Measurements from ENCODE around the gene TRIM51. TPM values are rescaled to one million over a fixed set of nuclear protein-coding genes. Genes with fewer than 3 reads are reported as not detected.

Gene TRIM51
- polyA plus RNA-seq, 2 of the 4 experiments (the other 2 are of a cell fraction), result not detected

Small RNA genes lying within 50 kb of the gene (small RNA-seq; reads per million reads assigned to genes)
- 0 reads per million in 6 experiments for gene AC036111.3

Other genes starting within 250 kb of the TRIM51 start
- gene OR4P4, start 248.2 kb upstream of the TRIM51 start, polyA plus RNA-seq (2011; rRNA removed), result not detected in 2 replicates
- not detected in 3 replicates for gene OR4P4, start 248.2 kb upstream of the TRIM51 start, polyA plus RNA-seq (2017; fragmentation: RNase III; extraction: RNeasy Plus Mini Kit Qiagen cat#74134 plus additional on column Dnase treatment)
- not detected in 2 replicates for gene OR4S2, start 235.0 kb upstream of the TRIM51 start, polyA plus RNA-seq (2011; rRNA removed)
- gene OR4S2, start 235.0 kb upstream of the TRIM51 start, polyA plus RNA-seq (2017; fragmentation: RNase III; extraction: RNeasy Plus Mini Kit Qiagen cat#74134 plus additional on column Dnase treatment), result not detected in 3 replicates
- not detected in 2 replicates for gene OR4C6, start 221.1 kb upstream of the TRIM51 start, polyA plus RNA-seq (2011; rRNA removed)
- not detected in 3 replicates for gene OR4C6, start 221.1 kb upstream of the TRIM51 start, polyA plus RNA-seq (2017; fragmentation: RNase III; extraction: RNeasy Plus Mini Kit Qiagen cat#74134 plus additional on column Dnase treatment)
- gene OR5D13, start 109.9 kb upstream of the TRIM51 start, polyA plus RNA-seq (2011; rRNA removed), result not detected in 2 replicates
- gene OR5D13, start 109.9 kb upstream of the TRIM51 start, polyA plus RNA-seq (2017; fragmentation: RNase III; extraction: RNeasy Plus Mini Kit Qiagen cat#74134 plus additional on column Dnase treatment), result not detected in 3 replicates
- gene OR5D14, start 87.7 kb upstream of the TRIM51 start, polyA plus RNA-seq (2011; rRNA removed), result not detected in 2 replicates
- gene OR5D14, start 87.7 kb upstream of the TRIM51 start, polyA plus RNA-seq (2017; fragmentation: RNase III; extraction: RNeasy Plus Mini Kit Qiagen cat#74134 plus additional on column Dnase treatment), result not detected in 3 replicates
- gene OR5L1, start 71.9 kb upstream of the TRIM51 start, polyA plus RNA-seq (2011; rRNA removed), result not detected in 2 replicates
- not detected in 3 replicates for gene OR5L1, start 71.9 kb upstream of the TRIM51 start, polyA plus RNA-seq (2017; fragmentation: RNase III; extraction: RNeasy Plus Mini Kit Qiagen cat#74134 plus additional on column Dnase treatment)
- gene OR5D18, start 63.7 kb upstream of the TRIM51 start, polyA plus RNA-seq (2011; rRNA removed), result not detected in 2 replicates
- gene OR5D18, start 63.7 kb upstream of the TRIM51 start, polyA plus RNA-seq (2017; fragmentation: RNase III; extraction: RNeasy Plus Mini Kit Qiagen cat#74134 plus additional on column Dnase treatment), result not detected in 3 replicates
- not detected in 2 replicates for gene OR5L2, start 56.1 kb upstream of the TRIM51 start, polyA plus RNA-seq (2011; rRNA removed)
- gene OR5L2, start 56.1 kb upstream of the TRIM51 start, polyA plus RNA-seq (2017; fragmentation: RNase III; extraction: RNeasy Plus Mini Kit Qiagen cat#74134 plus additional on column Dnase treatment), result not detected in 3 replicates
- gene OR5D16, start 44.5 kb upstream of the TRIM51 start, polyA plus RNA-seq (2011; rRNA removed), result not detected in 2 replicates
- gene OR5D16, start 44.5 kb upstream of the TRIM51 start, polyA plus RNA-seq (2017; fragmentation: RNase III; extraction: RNeasy Plus Mini Kit Qiagen cat#74134 plus additional on column Dnase treatment), result not detected in 3 replicates
- gene OR5W2, start 31.3 kb downstream of the TRIM51 start, polyA plus RNA-seq (2011; rRNA removed), result not detected in 2 replicates
- gene OR5W2, start 31.3 kb downstream of the TRIM51 start, polyA plus RNA-seq (2017; fragmentation: RNase III; extraction: RNeasy Plus Mini Kit Qiagen cat#74134 plus additional on column Dnase treatment), result not detected in 3 replicates
- not detected in 2 replicates for gene OR5I1, start 53.1 kb downstream of the TRIM51 start, polyA plus RNA-seq (2011; rRNA removed)
- gene OR5I1, start 53.1 kb downstream of the TRIM51 start, polyA plus RNA-seq (2017; fragmentation: RNase III; extraction: RNeasy Plus Mini Kit Qiagen cat#74134 plus additional on column Dnase treatment), result not detected in 3 replicates
- gene OR10AG1, start 86.6 kb downstream of the TRIM51 start, polyA plus RNA-seq (2011; rRNA removed), result not detected in 2 replicates
- not detected in 3 replicates for gene OR10AG1, start 86.6 kb downstream of the TRIM51 start, polyA plus RNA-seq (2017; fragmentation: RNase III; extraction: RNeasy Plus Mini Kit Qiagen cat#74134 plus additional on column Dnase treatment)
- not detected in 2 replicates for gene OR5F1, start 111.3 kb downstream of the TRIM51 start, polyA plus RNA-seq (2011; rRNA removed)
- gene OR5F1, start 111.3 kb downstream of the TRIM51 start, polyA plus RNA-seq (2017; fragmentation: RNase III; extraction: RNeasy Plus Mini Kit Qiagen cat#74134 plus additional on column Dnase treatment), result not detected in 3 replicates
- gene OR5AS1, start 144.4 kb downstream of the TRIM51 start, polyA plus RNA-seq (2011; rRNA removed), result not detected in 2 replicates
- gene OR5AS1, start 144.4 kb downstream of the TRIM51 start, polyA plus RNA-seq (2017; fragmentation: RNase III; extraction: RNeasy Plus Mini Kit Qiagen cat#74134 plus additional on column Dnase treatment), result not detected in 3 replicates
- gene OR8I2, start 210.0 kb downstream of the TRIM51 start, polyA plus RNA-seq (2011; rRNA removed), result not detected in 2 replicates
- gene OR8I2, start 210.0 kb downstream of the TRIM51 start, polyA plus RNA-seq (2017; fragmentation: RNase III; extraction: RNeasy Plus Mini Kit Qiagen cat#74134 plus additional on column Dnase treatment), result not detected in 3 replicates
- not detected in 2 replicates for gene OR8H2, start 220.4 kb downstream of the TRIM51 start, polyA plus RNA-seq (2011; rRNA removed)
- gene OR8H2, start 220.4 kb downstream of the TRIM51 start, polyA plus RNA-seq (2017; fragmentation: RNase III; extraction: RNeasy Plus Mini Kit Qiagen cat#74134 plus additional on column Dnase treatment), result not detected in 3 replicates
- not detected in 2 replicates for gene OR8H3, start 239.1 kb downstream of the TRIM51 start, polyA plus RNA-seq (2011; rRNA removed)
- gene OR8H3, start 239.1 kb downstream of the TRIM51 start, polyA plus RNA-seq (2017; fragmentation: RNase III; extraction: RNeasy Plus Mini Kit Qiagen cat#74134 plus additional on column Dnase treatment), result not detected in 3 replicates

Measured in A549 (cell line).